Testis (tissue), 3 donors: ENCODE data around the gene KIF26B. TPM values are rescaled to one million over a fixed set of nuclear protein-coding genes. Genes with fewer than 3 reads are reported as not detected.
"Not testable (repeated sequence)": the region's sequence is repeated elsewhere in the genome, so short reads cannot be mapped to it uniquely, and the experiment has no call there.

Experiments used
- DNase-seq: peaks from one replicate; pipeline ENCODE4 v3.0.0-alpha.2; 2019
- H3K27ac ChIP-seq, 2 donors: fragments of 200-600 bp; sonication (generic); one replicate each; pipeline ENCODE4 v1.5.1; 2019
- H3K27me3 ChIP-seq: fragments of 200-600 bp; sonication (generic); one replicate; pipeline ENCODE4 v1.5.1; 2019
- H3K36me3 ChIP-seq: fragments of 200-600 bp; sonication (generic); one replicate; pipeline ENCODE4 v1.5.1; 2017; ENCODE audit warnings: low read depth; ENCODE audit errors: missing control alignments
- H3K4me1 ChIP-seq: fragments of 200-600 bp; sonication (generic); one replicate; pipeline ENCODE4 v1.5.1; 2019
- H3K4me3 ChIP-seq, 2 donors: fragments of 200-600 bp; sonication (generic); one replicate each; pipeline ENCODE4 v1.5.1; 2017 to 2019
- H3K9me3 ChIP-seq: fragments of 200-600 bp; sonication (generic); one replicate; pipeline ENCODE4 v1.5.1; 2017
- CTCF ChIP-seq, 3 experiments: fragments of 450-650 bp in 2 of 3; fragments of 200-600 bp in 1 of 3; sonication (generic) in 1 of 3; IDR thresholded peaks; one replicate each; pipeline ENCODE4 v1.5.1; 2016 to 2019; ENCODE audit warnings: antibody characterized with exemption in 3 of 3, mild to moderate bottlenecking in 2 of 3, moderate library complexity in 1 of 3
- POLR2A ChIP-seq: fragments of 450-650 bp; IDR thresholded peaks from one replicate; pipeline ENCODE4 v1.6.1; 2017; ENCODE audit warnings: antibody characterized with exemption, mild to moderate bottlenecking, moderate library complexity
- WGBS, 2 donors: methylation state at CpG; one replicate each; pipeline ENCODE4 v1.1.5; 2018; 5-methylcytosine and 5-hydroxymethylcytosine counted together
- intact Hi-C: fragments of 100-400 bp; cut with DNase I; formaldehyde crosslinking; loops from one replicate; pipeline ENCODE4 v1.15.1; 2023; ENCODE audit warnings: low total_unique reads
- polyA plus RNA-seq: library from polyadenylated mRNA; stranded (reverse); fragments of 350-450 nt; fragmentation: Illumina TruSeq; extraction: RNeasy Lipid Tissue Mini Kit (QIAGEN cat#74804); gene quantifications from one replicate; pipeline ENCODE4 v1.2.3, GENCODE V29; 2014; ENCODE audit warnings: low read depth, low replicate concordance; ENCODE audit not compliant: insufficient read depth
- total RNA-seq, 2 donors: library from RNA; depleted of rRNA; stranded (reverse); fragments of >200 nt; gene quantifications; one replicate each; pipeline ENCODE4 v1.2.3, GENCODE V29; 2016

KIF26B gene
- total and polyA plus RNA-seq, 3 donors from 2014 or later, result 3.0 to 4.8 (median 3.1) TPM

GRCh38 chr1:245694753-245695195 is 540.0 kb downstream of the KIF26B start:
- Histone ChIP-seq H3K36me3 (no peaks in the 10 kb centered on the region), H3K4me3 (no peak overlapping the region), H3K27me3 (no peaks in the 10 kb centered on the region), H3K27ac (no peak overlapping the region), H3K4me1 (no peaks in the 10 kb centered on the region), H3K9me3 (no peaks in the 10 kb centered on the region)
- TF ChIP-seq POLR2A, result no peak
- TF ChIP-seq CTCF (IDR thresholded peaks at IDR 0.05), result no peak
- 64 to 73% methylated on average over 7 to 11 of the region's 11 CpGs for WGBS, 2 donors
- intact Hi-C loops, result no loop called here
- DNase-seq, result no peak

DNA sequence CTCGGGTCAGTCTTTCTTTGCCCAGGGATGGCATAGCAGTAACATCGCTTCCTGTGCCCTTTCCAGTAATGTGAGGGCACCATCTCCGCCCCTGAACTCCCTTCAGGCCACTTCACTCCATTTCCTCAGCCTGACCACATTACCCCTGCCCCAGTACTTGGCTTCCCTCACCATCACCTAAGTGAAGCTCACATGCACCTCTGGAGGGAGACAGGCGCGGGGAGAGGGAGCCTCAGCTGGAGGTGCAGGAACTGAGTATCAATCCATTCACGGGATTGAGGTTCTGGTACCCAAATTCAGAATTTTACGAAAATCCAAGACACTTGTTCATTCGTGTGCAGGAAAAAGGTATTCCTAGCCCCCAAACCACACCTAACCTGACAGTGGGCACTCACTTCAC is 540.4 kb downstream of the KIF26B start:
- Histone ChIP-seq H3K36me3 (no peaks in the 10 kb centered on the region), H3K4me3 (no peak overlapping the region), H3K4me1 (no peaks in the 10 kb centered on the region), H3K27me3 (no peaks in the 10 kb centered on the region), H3K27ac (no peak overlapping the region), H3K9me3 (no peaks in the 10 kb centered on the region)
- 85 to 89% methylated on average over 8 of the region's 8 CpGs for WGBS, 2 donors
- no peak for TF ChIP-seq CTCF (IDR thresholded peaks at IDR 0.05)
- no peak for TF ChIP-seq POLR2A
- DNase-seq, result no peak
- intact Hi-C loops, result no loop called here

- H3K4me3 ChIP-seq, intact Hi-C loops, H3K9me3 ChIP-seq, H3K36me3 ChIP-seq, H3K27me3 ChIP-seq, H3K27ac ChIP-seq, H3K4me1 ChIP-seq, DNase-seq: not testable (repeated sequence)
- 93 to 99% methylated on average over 8 to 11 of the region's 11 CpGs for WGBS, 2 donors
These were observed 540.9 kb downstream of the KIF26B start for GRCh38 chr1:245695701-245696100.

DNA sequence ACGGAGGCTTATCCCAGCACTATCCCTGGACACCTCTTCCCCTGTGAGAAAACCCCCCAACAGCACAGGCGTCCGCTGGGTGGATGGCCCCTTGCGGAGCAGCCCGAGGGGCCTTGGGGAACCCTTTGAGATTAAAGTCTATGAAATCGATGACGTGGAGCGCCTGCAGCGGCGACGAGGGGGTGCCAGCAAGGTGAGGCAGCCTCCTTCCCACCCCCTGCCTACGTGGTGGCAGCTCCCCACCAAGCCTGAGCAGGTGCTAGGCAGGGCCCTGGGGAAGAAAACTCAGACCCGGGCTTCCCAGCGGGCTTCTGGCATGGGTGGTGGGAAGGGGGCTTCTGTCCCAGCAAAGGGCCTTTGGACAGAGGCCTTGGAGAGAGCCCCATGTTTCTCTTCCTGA is 543.3 kb downstream of the KIF26B start:
- no peak for DNase-seq
- Histone ChIP-seq H3K36me3 (no peaks in the 10 kb centered on the region), H3K4me1 (no peaks in the 10 kb centered on the region), H3K27ac (no peak overlapping the region), H3K9me3 (no peaks in the 10 kb centered on the region), H3K27me3 (no peaks in the 10 kb centered on the region), H3K4me3 (no peak overlapping the region)
- intact Hi-C loops, result no loop called here
- no peak for TF ChIP-seq CTCF (IDR thresholded peaks at IDR 0.05)
- no peak for TF ChIP-seq POLR2A
- WGBS, 2 donors, result 92 to 95% methylated on average over 12 to 14 of the region's 14 CpGs

DNA sequence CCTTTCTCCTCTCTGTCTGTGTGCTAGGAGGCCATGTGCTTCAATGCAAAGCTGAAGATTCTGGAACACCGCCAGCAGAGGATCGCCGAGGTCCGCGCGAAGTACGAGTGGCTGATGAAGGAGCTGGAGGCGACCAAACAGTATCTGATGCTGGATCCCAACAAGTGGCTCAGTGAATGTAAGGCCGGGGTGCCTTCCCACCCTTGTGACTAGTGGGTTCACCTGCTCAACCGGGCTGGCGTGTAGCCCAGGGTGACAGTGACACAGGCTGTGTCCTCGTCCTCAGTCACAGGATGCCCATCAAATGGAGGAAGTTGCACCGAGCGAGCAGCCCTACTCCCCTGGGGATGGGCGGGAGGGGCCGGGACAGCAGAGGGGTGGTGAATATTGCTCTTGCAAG is 544.1 kb downstream of the KIF26B start:
- H3K4me3 ChIP-seq, result no peak overlapping the region
- no peak for TF ChIP-seq POLR2A
- no peak for TF ChIP-seq CTCF (IDR thresholded peaks at IDR 0.05)
- H3K27ac ChIP-seq, result no peak overlapping the region
- no peak for DNase-seq
- H3K36me3 ChIP-seq, result no peaks in the 10 kb centered on the region
- H3K9me3 ChIP-seq, result no peaks in the 10 kb centered on the region
- WGBS, 2 donors, result 86 to 90% methylated on average over 13 to 16 of the region's 16 CpGs
- H3K27me3 ChIP-seq, result no peaks in the 10 kb centered on the region
- intact Hi-C loops, result no loop called here
- no peaks in the 10 kb centered on the region for H3K4me1 ChIP-seq
